ENCODE data around the gene GABBR1. TPM values are rescaled to one million over a fixed set of nuclear protein-coding genes. Genes with fewer than 3 reads are reported as not detected.

Gene GABBR1
- total RNA-seq, 1 experiment from 2014 or later: 146 TPM

- peaks cover 1 to 16% (median 4%) of the 10 kb centered on the region in 3 experiments; a peak in 6 of 7 replicates for H3K36me3 Mint-ChIP-seq (ENCODE audit: insufficient read depth in 1 of 3, low read depth in 3 of 3)
- H3K9ac ChIP-seq (ENCODE audit: extremely low read depth, insufficient read length, low read length): no peak within 1 kb of the TSS
- peaks cover 7% of the 10 kb centered on the region; the same call in 1 of the 2 replicates for H3K4me1 ChIP-seq (ENCODE audit: insufficient read depth, low read length)
These were observed 47.9 kb upstream of the GABBR1 start, which contains the start of gene ZFP57 for GRCh38 chr6:29680904-29681303. TSS of gene ZFP57 (minus strand) at chr6:29681152. CDS start at chr6:29677003, 4,149 bp downstream.

More at GRCh38 chr6:29680904-29681303, 47.9 kb upstream of the GABBR1 start, which contains the start of gene ZFP57:
- Histone ChIP-seq H3K27me3 (ENCODE audit: insufficient read depth, low read length) (no peaks in the 10 kb centered on the region), H2BK20ac (ENCODE audit: low read depth, low read length, poor library complexity, severe bottlenecking) (no peak within 1 kb of the TSS), H2BK5ac (ENCODE audit: insufficient read length, low read length) (no peak within 1 kb of the TSS), H4K20me1 (ENCODE audit: control insufficient read depth, insufficient read depth, insufficient read length) (no peaks in the 10 kb centered on the region), H3K56ac (ENCODE audit: insufficient read length, low read depth, low read length) (no peak within 1 kb of the TSS), H4K91ac (ENCODE audit: insufficient read length, low read depth, low read length) (no peak within 1 kb of the TSS), H4K5ac (ENCODE audit: insufficient read length, low read depth, low read length) (no peak within 1 kb of the TSS), H3K4ac (ENCODE audit: low read depth, low read length) (no peak within 1 kb of the TSS), H3K4me2 (ENCODE audit: insufficient read depth, insufficient read length, low read length) (no peak within 1 kb of the TSS), H3K14ac (ENCODE audit: insufficient read depth, low read length) (no peak within 1 kb of the TSS), H3K9me3 (ENCODE audit: control insufficient read depth, low read depth, low read length) (no peaks in the 10 kb centered on the region), H3T11ph (ENCODE audit: low read length) (no peak within 1 kb of the TSS), H2BK120ac (ENCODE audit: low read depth, low read length, poor library complexity, severe bottlenecking) (no peak within 1 kb of the TSS), H2BK12ac (ENCODE audit: insufficient read length, low read depth, low read length) (no peak within 1 kb of the TSS), H3K79me1 (ENCODE audit: insufficient read depth, low read depth, low read length, poor library complexity, severe bottlenecking) (no peaks in the 10 kb centered on the region), H3K27ac (ENCODE audit: insufficient read length, low read depth, low read length) (no peak within 1 kb of the TSS), H3K79me2 (ENCODE audit: insufficient read depth, low read length) (no peaks in the 10 kb centered on the region), H3K23ac (ENCODE audit: insufficient read length, low read depth, low read length) (no peak within 1 kb of the TSS), H2AFZ (ENCODE audit: low read length) (no peak within 1 kb of the TSS), H4K8ac (replicated peaks; ENCODE audit: insufficient read length, low read depth, low read length) (no peak within 1 kb of the TSS), H3K23me2 (ENCODE audit: insufficient read length, low read depth, low read length, poor library complexity, severe bottlenecking) (no peaks in the 10 kb centered on the region), H2AK5ac (ENCODE audit: insufficient read length, low read length) (no peak within 1 kb of the TSS), H3K18ac (ENCODE audit: insufficient read length, low read depth, low read length) (peak within 1 kb of the TSS; percentile 11), H2BK15ac (ENCODE audit: low read depth, low read length) (no peak within 1 kb of the TSS)
- DNase-seq: no peak
- WGBS (ENCODE audit: extremely low coverage, insufficient read length, low lambda C conversion rate): no CpG with 5 or more reads among the region's 31 CpGs
- no peaks in the 10 kb centered on the region for H3K27me3 Mint-ChIP-seq (ENCODE audit: low read depth)
- TF ChIP-seq CTCF (conservative IDR thresholded peaks at IDR 0.05): no peak
- no peak within 1 kb of the TSS for H3K4me3 Mint-ChIP-seq
- H3K9me3 Mint-ChIP-seq: peaks cover 0 to 2% of the 10 kb centered on the region in 2 experiments; a peak in 3 of 5 replicates
- peaks cover 32 to 45% of the 10 kb centered on the region in 2 experiments for H3K4me1 Mint-ChIP-seq
- peak within 1 kb of the TSS in 2 of 3 experiments; percentile 81 to 83; a peak in 4 of 7 replicates for H3K27ac Mint-ChIP-seq
